Adrenal gland (tissue), 5 donors: Measurements from ENCODE around the gene MINDY4.

Experiments used
- POLR2A ChIP-seq, 2 donors: fragments of 450-650 bp; IDR thresholded peaks; one replicate each; pipeline ENCODE4 v1.6.1; 2017; ENCODE audit warnings: antibody characterized with exemption in 2 of 2, mild to moderate bottlenecking in 2 of 2, moderate library complexity in 1 of 2
- TF ChIP-seq, protein P1 (sequence below), 6 experiments: fragments of 450-650 bp in 4 of 6; fragments of 200-600 bp in 2 of 6; sonication (generic) in 1 of 6; IDR thresholded peaks; 1 replicate in 5 of 6; 2 replicates in 1 of 6; pipeline versions ENCODE4 v1.5.1 to v1.8.0; 2016 to 2021; ENCODE audit warnings: antibody characterized with exemption in 6 of 6, mild to moderate bottlenecking in 2 of 6, moderate library complexity in 1 of 6
- donor health status: DM: no; HTN: no; CAD: no.

DNA sequence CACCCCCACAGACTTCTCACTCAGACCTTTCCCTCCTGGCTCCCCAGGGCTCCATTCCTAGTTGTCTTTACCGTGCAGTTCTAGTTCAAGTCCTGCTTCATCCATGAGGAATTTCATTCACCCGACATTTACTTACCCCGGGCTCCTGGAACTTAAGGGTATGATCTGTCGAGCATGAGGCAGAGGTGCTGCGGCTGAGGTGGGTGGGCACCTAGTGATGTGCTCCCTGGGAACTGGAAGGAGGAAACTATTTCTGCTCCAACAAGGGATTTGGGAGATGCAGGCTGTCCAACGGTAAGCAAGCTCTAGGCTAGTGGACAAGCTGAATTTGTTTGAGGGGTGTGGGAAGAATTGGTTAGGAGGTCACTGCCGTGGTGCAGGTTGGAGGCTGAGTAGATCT is 110.2 kb downstream of the MINDY4 start:
- TF ChIP-seq, protein P1, sequence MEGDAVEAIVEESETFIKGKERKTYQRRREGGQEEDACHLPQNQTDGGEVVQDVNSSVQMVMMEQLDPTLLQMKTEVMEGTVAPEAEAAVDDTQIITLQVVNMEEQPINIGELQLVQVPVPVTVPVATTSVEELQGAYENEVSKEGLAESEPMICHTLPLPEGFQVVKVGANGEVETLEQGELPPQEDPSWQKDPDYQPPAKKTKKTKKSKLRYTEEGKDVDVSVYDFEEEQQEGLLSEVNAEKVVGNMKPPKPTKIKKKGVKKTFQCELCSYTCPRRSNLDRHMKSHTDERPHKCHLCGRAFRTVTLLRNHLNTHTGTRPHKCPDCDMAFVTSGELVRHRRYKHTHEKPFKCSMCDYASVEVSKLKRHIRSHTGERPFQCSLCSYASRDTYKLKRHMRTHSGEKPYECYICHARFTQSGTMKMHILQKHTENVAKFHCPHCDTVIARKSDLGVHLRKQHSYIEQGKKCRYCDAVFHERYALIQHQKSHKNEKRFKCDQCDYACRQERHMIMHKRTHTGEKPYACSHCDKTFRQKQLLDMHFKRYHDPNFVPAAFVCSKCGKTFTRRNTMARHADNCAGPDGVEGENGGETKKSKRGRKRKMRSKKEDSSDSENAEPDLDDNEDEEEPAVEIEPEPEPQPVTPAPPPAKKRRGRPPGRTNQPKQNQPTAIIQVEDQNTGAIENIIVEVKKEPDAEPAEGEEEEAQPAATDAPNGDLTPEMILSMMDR (IDR thresholded peaks at IDR 0.05), result no peak
- TF ChIP-seq POLR2A (IDR thresholded peaks at IDR 0.05), result no peak
